ENCODE measurements around the gene ANP32B. TPM values are rescaled to one million over a fixed set of nuclear protein-coding genes. Genes with fewer than 3 reads are reported as not detected.

ANP32B gene
- polyA plus RNA-seq, 1 of the 3 experiments (the other 2 are of a cell fraction), result 28.4 TPM

DNA sequence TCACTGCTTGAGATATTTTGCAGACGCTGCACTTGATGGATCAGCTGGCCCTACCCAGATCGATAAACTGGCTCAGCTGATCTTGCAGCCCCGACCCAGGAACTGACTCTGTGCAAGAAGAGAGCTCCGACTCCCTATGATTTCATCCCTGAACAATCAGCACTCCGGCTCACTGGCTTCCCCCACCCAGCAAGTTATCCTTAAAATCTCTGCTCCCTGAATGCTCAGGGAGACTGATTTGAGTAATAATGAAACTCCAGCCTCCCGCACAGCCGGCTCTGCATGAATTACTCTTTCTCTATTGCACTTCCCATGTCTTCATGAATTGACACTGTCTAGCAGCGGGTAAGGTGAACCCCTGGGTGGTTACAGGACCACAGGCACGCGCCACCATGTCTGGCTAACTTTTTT is 56.5 kb downstream of the ANP32B start:
- ChIA-PET POLR2A (no interaction called here), CTCF (interaction anchor here (1.1 to 9.5 kb wide), 2 partner anchors 9 to 117 kb away, joined by 3 to 96 read pairs; partner anchors contain the start of gene TRMO)
- TF ChIP-seq GABPA (IDR thresholded peaks at IDR 0.05; ENCODE audit: low read depth) (no peak), PBX3 (IDR thresholded peaks at IDR 0.05) (no peak), MEF2A (IDR thresholded peaks at IDR 0.05; ENCODE audit: borderline replicate concordance, low read depth) (no peak), RFX5 (IDR thresholded peaks at IDR 0.05; ENCODE audit: low read length) (no peak), REST (IDR thresholded peaks at IDR 0.05; ENCODE audit: low read depth, low read length) (no peak), ZBTB33 (IDR thresholded peaks at IDR 0.05; ENCODE audit: borderline replicate concordance, low read depth) (no peak), EZH2phosphoT487 (IDR thresholded peaks at IDR 0.05; ENCODE audit: borderline replicate concordance, low read depth) (no peak), NFIC (IDR thresholded peaks at IDR 0.05; ENCODE audit: borderline replicate concordance) (no peak), NRF1 (IDR thresholded peaks at IDR 0.05; ENCODE audit: low read depth, low read length) (no peak), TCF12 (IDR thresholded peaks at IDR 0.05) (no peak), SMC3 (IDR thresholded peaks at IDR 0.05; ENCODE audit: low read depth, low read length) (no peak), IRF3 (IDR thresholded peaks at IDR 0.05; ENCODE audit: low read depth, low read length) (no peak), USF2 (IDR thresholded peaks at IDR 0.05; ENCODE audit: borderline replicate concordance, low read depth, low read length) (no peak), GATA2 (CRISPR knock-in tag; IDR thresholded peaks at IDR 0.05) (no peak)
- TF ChIP-seq, protein P1, sequence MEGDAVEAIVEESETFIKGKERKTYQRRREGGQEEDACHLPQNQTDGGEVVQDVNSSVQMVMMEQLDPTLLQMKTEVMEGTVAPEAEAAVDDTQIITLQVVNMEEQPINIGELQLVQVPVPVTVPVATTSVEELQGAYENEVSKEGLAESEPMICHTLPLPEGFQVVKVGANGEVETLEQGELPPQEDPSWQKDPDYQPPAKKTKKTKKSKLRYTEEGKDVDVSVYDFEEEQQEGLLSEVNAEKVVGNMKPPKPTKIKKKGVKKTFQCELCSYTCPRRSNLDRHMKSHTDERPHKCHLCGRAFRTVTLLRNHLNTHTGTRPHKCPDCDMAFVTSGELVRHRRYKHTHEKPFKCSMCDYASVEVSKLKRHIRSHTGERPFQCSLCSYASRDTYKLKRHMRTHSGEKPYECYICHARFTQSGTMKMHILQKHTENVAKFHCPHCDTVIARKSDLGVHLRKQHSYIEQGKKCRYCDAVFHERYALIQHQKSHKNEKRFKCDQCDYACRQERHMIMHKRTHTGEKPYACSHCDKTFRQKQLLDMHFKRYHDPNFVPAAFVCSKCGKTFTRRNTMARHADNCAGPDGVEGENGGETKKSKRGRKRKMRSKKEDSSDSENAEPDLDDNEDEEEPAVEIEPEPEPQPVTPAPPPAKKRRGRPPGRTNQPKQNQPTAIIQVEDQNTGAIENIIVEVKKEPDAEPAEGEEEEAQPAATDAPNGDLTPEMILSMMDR (IDR thresholded peaks at IDR 0.05), result no peak
- H3K27ac ChIP-seq (ENCODE audit: low read depth in 2 of 2, low read length in 1 of 2), result no peak overlapping the region
- no peaks in the 10 kb centered on the region for H3K27me3 ChIP-seq (ENCODE audit: insufficient read depth)
- no peak overlapping the region for H3K4me2 ChIP-seq
- H3F3A ChIP-seq (replicated peaks; ENCODE audit: insufficient read depth), result no peaks in the 10 kb centered on the region
- no peak overlapping the region for H3K9ac ChIP-seq
- H3K36me3 ChIP-seq (replicated peaks in 1 of 2; ENCODE audit: control insufficient read depth in 1 of 2, insufficient read depth in 2 of 2, low read length in 1 of 2), result no peaks in the 10 kb centered on the region
- H3K79me2 ChIP-seq (ENCODE audit: insufficient read depth), result no peaks in the 10 kb centered on the region
- H3K4me3 ChIP-seq (ENCODE audit: low read depth in 2 of 2, low read length in 1 of 2), result no peak overlapping the region
- no peak overlapping the region for H2AFZ ChIP-seq (ENCODE audit: low read depth)
- no peaks in the 10 kb centered on the region for H3K9me2 ChIP-seq
- H3K4me1 ChIP-seq (ENCODE audit: control insufficient read depth in 1 of 2, insufficient read depth in 2 of 2, low read depth in 1 of 2, low read length in 1 of 2), result peaks cover 0 to under 1% of the 10 kb centered on the region in 2 experiments; a peak in 1 of 4 replicates
- H3K9me3 ChIP-seq, result no peaks in the 10 kb centered on the region
- no peaks in the 10 kb centered on the region for H4K20me1 ChIP-seq (ENCODE audit: insufficient read depth)
- no peak for DNase-seq
- 71% methylated on average over 8 of the region's 10 CpGs for WGBS (ENCODE audit: low lambda C conversion rate)

All from SK-N-SH (cell line).